Peyer's patch (tissue), 4 donors: ENCODE data around the gene GMPR2.

Experiments used
- CTCF ChIP-seq, 6 experiments: fragments of 450-650 bp in 4 of 6; fragments of 200-600 bp in 2 of 6; sonication (generic) in 1 of 6; IDR thresholded peaks; one replicate each; pipeline ENCODE4 v1.5.1; 2017 to 2019; ENCODE audit warnings: antibody characterized with exemption in 6 of 6, mild to moderate bottlenecking in 3 of 6, moderate library complexity in 1 of 6
- POLR2A ChIP-seq, 2 donors: fragments of 450-650 bp; IDR thresholded peaks; one replicate each; pipeline ENCODE4 v1.5.1; 2017; ENCODE audit warnings: antibody characterized with exemption in 2 of 2, mild to moderate bottlenecking in 2 of 2, moderate library complexity in 2 of 2

DNA sequence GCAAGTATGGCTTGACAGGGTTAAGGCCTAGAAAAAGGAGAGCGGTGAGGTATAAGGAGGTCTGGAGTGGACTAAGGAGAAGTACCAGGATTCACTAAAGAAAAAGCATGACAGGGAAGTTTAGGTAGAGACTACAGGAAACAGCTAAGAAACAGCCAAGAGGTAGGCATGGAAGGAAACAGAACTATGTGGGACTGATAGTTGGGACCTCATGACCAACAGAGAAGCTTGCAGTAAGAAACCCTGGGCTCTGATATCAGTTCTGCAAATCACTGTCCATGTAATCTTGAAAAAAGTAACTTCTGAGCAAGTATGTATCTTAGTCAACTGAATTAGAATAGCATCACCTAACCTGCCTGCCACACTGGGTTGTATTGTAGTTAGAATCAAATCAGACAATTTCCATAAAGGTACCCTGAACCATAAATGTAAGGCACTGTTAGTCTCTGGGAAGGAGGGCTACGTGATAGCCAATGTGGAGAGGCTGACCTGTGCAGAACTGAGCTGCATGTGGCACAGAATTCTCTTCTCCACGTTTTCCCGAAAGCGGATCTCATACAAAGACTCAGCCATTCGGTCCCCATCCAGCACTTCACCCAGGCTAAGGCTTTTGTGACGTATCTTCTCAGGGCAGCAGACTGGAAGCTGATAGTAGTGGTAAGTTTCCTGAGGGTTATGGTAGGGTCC is 38.4 kb upstream of the GMPR2 start:
- TF ChIP-seq CTCF (IDR thresholded peaks at IDR 0.05) = no peak
- TF ChIP-seq POLR2A (IDR thresholded peaks at IDR 0.05) = no peak
